Eye (tissue), 1 donor: ENCODE data around the gene TRABD.

ENCODE experiments used
- DNase-seq: peaks from one replicate; pipeline ENCODE4 v3.0.0-alpha.2; 2015

The TRABD gene

GRCh38 chr22:50219800-50220602, 34.3 kb downstream of the TRABD start:
- no peak for DNase-seq

- no peak for DNase-seq
These were observed 35.1 kb downstream of the TRABD start for GRCh38 chr22:50220603-50221409.

DNA sequence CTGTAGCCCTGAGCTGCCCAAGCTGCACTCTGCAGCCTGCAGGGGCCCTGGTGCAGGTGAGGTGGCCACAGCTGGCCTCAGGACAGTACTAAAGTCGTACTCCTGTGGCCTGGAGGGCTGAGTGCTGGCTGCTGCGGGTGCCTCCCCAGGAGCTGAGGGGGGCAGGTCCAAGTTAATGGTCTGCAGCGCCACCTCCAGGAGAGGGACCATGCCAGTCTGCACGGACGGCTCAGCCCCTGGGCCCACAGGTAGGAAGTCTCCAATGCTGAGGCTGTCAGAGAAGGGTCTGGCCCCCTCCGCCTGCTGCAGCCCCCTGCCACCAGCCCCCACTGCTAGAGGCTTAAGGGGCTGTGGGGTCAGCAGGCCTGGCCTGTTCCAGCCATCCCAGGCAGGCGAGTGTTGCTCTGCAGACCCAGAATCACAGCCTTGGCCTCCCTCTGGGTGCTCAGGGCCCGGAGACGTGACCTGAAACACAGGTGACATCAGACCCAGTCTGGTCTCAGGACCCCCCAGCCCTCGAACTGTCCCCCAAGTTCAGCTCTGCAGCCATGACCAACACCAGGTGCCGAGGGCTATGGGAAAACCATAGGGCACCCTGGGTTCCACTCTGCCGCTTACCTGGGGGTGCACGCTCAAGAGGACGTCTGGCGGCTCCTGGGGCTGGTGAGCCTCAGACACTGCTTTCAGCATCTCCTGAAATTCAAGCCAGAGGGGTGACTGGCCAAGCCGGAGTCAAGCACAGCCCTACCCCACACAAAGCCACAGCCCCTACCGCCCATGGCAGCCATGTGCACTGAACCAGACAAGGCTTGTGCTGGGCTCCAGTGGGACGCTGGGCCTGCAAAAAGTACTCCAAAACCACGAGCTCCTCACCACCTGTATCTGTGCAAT, 35.9 kb downstream of the TRABD start:
- DNase-seq = no peak

GRCh38 chr22:50222508-50222907, 36.8 kb downstream of the TRABD start:
- DNase-seq = no peak

GRCh38 chr22:50224071-50224470, 38.4 kb downstream of the TRABD start:
- peak; percentile 73 for DNase-seq

- no peak for DNase-seq
These were observed 39.7 kb downstream of the TRABD start for GRCh38 chr22:50225200-50225969.

- no peak for DNase-seq
These were observed 40.6 kb downstream of the TRABD start for GRCh38 chr22:50226063-50226874.

DNA sequence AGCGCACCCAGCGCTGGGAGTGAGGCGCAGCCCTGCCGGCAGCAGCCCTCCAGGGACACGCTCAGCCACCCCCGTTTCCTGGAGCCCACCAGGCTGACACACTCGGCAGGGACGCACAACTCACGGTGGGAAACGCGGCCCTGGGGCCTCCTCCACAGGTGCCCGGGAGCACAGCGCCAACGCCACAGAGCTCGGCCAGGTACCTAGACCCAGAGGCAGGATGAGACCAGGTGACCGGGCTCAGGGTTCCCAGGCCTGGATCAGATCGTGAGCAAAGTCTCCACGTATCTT, 41.1 kb downstream of the TRABD start:
- no peak for DNase-seq

DNA sequence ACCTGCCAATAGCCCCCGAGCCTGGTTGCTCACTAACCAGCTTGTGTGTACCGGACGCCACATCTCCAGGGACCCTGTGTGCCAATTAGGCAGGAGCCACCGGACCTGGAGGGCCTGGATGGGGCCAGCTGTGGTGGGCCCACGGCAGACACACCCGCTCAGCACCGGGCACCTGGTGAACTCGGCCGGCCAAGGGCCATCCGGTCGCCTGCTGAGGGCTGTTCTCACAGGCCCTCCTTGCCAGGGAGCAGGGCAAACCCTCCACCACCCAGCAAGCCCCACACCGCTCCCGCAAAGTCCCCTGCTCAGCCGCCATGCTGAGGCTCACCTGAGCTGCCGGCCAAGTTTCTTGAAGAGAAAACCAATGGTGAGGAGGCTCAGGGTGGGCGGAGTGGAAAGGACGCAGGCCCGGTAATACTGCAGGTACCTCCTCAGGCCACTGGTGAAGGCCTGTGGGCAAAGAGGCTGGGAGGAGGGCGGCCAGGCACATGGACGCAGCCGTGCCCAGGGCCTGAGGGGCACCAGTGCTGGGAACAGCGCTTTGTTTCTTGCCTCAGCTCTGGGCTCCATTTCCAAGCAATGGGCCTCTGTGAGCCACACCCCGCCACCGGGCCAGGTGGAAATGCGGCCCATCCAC, 42.0 kb downstream of the TRABD start:
- no peak for DNase-seq

GRCh38 chr22:50228366-50228765, 42.7 kb downstream of the TRABD start:
- no peak for DNase-seq

GRCh38 chr22:50229370-50229769, 43.7 kb downstream of the TRABD start:
- no peak for DNase-seq

GRCh38 chr22:50232481-50233151, 46.9 kb downstream of the TRABD start:
- no peak for DNase-seq

DNA sequence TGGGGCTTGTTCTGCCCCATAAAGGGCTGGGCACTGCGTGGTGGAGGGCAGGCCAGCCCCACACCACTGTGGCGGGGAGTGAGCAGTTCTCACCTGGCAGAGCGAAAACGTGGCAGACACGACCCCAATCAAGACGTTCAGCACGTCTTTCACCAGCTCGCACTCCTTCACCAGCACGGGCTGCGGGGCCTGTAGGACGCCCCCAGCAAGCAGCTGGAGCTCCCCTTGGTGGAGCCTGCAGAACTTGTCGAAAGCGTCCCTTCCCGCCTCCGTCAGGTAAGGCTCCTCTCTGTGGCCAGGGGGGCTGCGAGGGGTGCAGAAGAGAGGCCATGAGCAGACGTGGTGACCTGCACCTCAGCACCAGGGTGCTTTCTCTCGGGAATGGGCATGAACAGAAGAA, 47.5 kb downstream of the TRABD start:
- no peak for DNase-seq

GRCh38 chr22:50236731-50237409, 51.2 kb downstream of the TRABD start:
- peak; percentile 52 for DNase-seq

GRCh38 chr22:50238755-50239154, 53.0 kb downstream of the TRABD start:
- DNase-seq = no peak

DNA sequence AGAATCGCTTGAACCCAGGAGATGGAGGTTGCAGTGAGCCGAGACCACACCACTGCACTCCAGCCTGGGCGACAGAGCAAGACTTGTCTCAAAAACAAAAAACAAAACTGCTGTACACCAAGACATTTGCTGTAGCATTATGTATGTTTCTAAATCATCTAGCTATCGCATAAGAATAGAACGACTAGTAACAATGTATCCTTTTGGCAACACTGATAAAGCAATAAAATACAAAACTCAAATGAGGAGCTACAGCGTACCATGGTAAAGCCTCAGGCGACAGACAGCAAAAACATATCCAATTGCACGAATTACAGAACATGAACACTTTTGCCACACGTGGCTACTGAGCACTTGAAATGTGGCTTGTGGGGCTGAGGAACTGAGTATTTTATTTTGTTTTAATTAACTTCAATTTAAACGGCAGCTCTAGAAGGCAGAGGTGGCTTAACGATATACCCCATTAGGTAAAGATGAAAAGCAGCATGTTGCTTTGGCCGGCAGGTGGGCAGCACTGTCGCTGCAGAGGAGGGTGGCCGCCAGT, 56.8 kb downstream of the TRABD start:
- DNase-seq = no peak

GRCh38 chr22:50243685-50244419, 58.1 kb downstream of the TRABD start:
- DNase-seq = no peak

DNA sequence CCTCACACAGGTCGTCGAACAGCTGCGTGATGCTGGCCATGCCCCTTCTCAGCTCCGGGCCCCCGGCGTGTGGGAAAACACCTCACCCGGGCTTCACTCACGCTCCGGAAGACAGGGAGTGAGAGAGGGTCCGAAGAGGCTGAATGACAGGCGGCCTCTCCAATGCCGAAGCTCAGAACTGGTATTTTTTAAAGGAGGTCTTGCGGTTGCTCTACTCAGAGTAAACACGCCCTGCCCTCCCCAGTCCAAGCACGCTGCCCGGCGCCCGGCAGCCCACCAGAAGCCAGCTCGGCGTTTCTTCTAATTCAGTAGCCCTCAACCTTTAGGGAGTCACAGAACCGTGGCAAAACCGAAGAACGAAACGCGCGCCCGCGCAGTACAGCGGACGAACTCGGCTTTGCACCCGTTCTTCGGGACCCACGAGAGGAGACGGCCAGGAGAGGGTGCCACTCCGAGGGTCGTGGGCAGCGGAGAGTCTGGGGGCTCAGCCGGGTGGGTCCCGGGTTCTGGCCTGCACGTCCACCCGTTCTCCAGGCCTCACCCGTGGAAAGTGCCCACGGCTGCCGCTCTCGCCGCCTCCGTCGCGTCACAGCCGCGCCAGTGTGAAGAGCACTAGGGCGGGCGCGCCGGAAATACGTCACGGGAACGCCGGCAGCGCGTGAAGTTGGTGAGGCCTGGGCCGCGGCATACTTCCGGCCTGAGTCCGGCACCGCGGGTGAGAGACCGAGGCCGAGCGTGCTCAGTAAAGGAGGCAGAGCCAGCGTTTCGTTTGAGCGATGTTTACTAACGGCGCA, 58.9 kb downstream of the TRABD start, which contains the start of gene TUBGCP6:
TUBGCP6 (minus strand) TSS at position 604 of the 794 bp plus-strand sequence; CDS start at position 40, 564 bp downstream.
- peak; percentile 97 for DNase-seq
